Measurements from ENCODE around the gene MED15. TPM values are rescaled to one million over a fixed set of nuclear protein-coding genes. Genes with fewer than 3 reads are reported as not detected.

Gene MED15
- total RNA-seq, 1 donor from 2014 or later = 26.2 TPM

GRCh38 chr22:20580611-20581502 lies 73.4 kb downstream of the MED15 start:
- ATAC-seq (no peak), DNase-seq (ENCODE audit: low spot score) (no peak)

DNA sequence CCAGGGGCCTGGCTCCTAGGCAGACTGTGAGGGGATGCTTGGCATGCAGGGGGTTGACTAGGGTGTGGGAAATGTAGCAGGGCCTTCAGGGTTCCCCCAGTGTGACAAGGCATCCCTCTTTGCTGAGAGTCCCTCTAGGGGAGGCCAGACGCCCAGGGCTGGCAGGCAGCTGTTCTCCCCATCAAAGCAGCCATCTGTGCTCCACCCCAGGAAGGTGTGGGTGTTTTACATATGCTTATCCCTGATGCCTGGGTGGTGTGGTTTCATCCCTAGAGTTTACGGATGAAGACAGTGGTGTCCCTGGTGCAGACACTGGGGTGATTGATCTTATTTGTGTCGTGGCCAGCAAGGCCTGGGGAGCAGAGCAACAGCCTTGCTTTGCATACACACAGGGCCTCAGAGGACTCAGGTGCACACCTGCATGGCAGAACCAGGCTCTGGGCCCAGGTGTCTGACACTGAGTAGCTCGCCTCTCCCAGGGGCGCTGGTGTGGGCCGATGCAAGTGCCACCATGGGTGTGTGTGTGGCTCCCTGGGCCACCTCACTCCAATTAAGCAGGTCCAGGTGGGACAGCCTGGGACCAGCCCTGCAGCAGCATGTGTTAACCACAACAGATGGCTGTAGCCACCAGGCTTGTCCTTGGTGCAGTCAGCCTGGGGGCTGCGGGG lies 74.2 kb downstream of the MED15 start:
- ATAC-seq = no peak
- no peak for DNase-seq (ENCODE audit: low spot score)

- no peak for DNase-seq (ENCODE audit: low spot score)
- ATAC-seq = no peak
Measured at GRCh38 chr22:20582171-20582511, 74.7 kb downstream of the MED15 start.

DNA sequence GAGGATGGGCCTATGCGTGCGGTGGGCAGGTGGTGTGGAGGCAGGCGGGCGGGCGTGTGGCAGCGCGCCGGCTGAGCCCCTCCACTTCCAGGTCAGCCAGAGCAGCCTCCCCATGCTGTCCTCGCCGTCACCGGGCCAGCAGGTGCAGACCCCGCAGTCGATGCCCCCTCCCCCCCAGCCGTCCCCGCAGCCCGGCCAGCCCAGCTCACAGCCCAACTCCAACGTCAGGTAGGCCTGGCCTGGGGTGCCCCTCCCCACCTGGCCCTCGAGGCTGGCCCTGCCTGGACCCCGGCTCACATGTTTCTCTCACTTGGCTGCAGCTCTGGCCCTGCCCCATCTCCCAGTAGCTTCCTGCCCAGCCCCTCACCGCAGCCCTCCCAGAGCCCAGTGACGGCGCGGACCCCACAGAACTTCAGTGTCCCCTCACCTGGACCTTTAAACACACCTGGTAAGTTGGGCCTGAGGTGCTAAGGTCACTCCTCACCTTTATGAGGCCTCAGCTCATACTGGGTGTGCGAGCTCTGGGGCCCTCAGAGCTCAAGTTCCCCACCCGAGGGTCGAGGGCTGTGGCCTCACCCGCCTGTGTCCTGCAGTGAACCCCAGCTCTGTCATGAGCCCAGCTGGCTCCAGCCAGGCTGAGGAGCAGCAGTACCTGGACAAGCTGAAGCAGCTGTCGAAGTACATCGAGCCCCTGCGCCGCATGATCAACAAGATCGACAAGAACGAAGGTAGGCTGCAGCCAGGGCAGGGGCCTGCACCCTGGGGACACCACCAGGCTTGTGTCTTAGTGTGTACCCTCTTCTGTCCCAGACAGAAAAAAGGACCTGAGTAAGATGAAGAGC lies 75.3 kb downstream of the MED15 start:
- no peak for DNase-seq (ENCODE audit: low spot score)
- ATAC-seq = no peak

DNA sequence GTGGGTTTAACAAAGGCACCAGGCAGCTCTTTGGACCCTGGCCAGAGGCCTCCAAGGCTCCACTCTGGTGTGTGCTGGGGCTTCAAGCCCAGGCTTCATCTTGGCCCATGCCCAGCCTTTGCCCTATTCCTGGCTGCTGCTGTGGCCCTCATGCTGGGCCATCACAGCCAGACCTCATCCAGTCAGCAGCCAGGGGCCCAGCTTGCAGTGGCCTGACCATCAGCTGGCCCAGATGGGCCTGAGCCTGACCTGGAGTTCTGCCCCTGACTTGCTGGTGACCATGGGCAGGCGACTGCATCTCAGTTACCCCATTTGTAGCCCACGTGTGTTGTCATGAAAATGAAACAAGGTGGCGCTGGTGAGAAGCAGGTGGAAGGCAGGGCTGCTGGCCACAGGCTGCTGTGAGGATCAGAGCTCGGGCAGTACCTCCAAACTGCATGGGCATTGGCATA lies 76.1 kb downstream of the MED15 start:
- ATAC-seq (no peak), DNase-seq (ENCODE audit: low spot score) (no peak)

DNA sequence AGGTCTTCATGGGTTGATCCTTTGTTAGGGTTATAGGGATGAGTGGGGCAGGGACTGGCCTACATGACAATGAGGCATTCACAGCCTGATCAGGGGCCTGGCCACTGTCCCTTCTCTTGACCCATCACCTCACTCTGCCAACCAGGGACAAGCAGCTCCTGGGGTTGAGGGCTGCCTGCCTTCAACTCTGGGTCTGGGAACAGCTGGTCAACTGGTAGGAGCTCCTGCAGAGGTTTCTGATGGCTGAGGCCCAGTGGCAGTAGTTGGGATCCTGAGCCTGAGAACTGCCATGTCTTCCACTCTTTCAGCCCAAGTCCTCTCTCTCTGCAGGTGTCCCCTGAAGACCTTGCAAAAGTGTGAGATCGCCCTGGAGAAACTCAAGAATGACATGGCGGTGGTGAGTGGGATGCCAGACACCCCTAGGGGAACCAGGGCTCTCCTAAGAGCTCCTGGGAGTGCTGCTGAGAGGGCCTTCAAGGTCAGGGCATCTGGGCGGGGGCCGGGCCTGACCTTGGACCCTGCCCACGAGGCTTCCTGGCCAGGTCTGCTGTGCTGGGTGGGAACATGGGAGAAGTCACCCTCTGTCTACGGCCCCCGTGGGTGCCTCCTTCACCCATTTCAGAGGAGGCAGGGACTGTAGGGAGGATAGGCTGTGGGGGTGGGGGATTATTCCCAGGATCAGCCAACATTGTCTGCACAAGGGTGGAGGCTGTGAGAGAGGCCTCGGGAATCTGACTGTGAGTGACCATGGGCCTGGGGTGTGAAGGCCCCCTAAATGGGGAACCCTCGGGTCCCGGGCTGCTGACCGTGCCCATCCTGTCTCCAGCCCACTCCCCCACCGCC lies 76.8 kb downstream of the MED15 start:
- ATAC-seq = no peak
- DNase-seq (ENCODE audit: low spot score) = no peak

DNA sequence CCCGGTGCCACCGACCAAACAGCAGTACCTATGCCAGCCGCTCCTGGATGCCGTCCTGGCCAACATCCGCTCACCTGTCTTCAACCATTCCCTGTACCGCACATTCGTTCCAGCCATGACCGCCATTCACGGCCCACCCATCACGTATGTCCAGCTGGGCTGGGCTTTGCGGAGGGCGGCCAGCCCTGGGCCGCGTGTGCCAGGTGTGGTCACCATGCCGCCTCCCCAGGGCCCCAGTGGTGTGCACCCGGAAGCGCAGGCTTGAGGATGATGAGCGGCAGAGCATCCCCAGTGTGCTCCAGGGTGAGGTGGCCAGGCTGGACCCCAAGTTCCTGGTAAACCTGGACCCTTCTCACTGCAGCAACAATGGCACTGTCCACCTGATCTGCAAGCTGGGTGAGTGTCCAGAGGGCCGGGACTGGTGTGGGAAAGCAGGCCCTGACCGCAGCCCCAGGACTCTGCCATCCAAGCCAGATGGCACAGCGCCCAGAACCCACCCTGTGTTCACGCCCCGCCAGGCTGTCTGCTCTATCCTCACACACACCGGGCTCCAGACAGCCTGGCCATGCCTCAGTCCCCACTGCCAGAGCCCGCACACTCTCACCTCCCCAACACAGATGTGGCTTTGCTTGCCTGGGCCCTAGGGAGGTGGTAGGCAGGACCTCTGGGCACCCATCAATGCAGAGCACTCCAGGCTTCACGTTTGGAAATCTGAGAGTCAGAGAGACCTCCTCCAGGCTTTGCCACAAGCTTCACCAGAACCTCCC lies 77.6 kb downstream of the MED15 start:
- no peak for ATAC-seq

GRCh38 chr22:20585639-20586402 lies 78.4 kb downstream of the MED15 start:
- ATAC-seq = no peak
- DNase-seq (ENCODE audit: low spot score) = no peak

More for the DNA sequence above, 77.6 kb downstream of the MED15 start:
- peak; percentile 47 for DNase-seq (ENCODE audit: low spot score)

GRCh38 chr22:20586403-20586745 lies 79.0 kb downstream of the MED15 start:
- DNase-seq (ENCODE audit: low spot score) = peak; percentile 43
- ATAC-seq = no peak

- DNase-seq (ENCODE audit: low spot score) (peak; percentile 39), ATAC-seq (no peak)
Measured at GRCh38 chr22:20587206-20587958, 80.0 kb downstream of the MED15 start.

- ATAC-seq (no peak), DNase-seq (ENCODE audit: low spot score) (no peak)
Measured at GRCh38 chr22:20588092-20588842, 80.9 kb downstream of the MED15 start.

- DNase-seq (ENCODE audit: low spot score) = peak; percentile 39
- ATAC-seq = no peak
Measured at GRCh38 chr22:20588843-20589581, 81.6 kb downstream of the MED15 start.

DNA sequence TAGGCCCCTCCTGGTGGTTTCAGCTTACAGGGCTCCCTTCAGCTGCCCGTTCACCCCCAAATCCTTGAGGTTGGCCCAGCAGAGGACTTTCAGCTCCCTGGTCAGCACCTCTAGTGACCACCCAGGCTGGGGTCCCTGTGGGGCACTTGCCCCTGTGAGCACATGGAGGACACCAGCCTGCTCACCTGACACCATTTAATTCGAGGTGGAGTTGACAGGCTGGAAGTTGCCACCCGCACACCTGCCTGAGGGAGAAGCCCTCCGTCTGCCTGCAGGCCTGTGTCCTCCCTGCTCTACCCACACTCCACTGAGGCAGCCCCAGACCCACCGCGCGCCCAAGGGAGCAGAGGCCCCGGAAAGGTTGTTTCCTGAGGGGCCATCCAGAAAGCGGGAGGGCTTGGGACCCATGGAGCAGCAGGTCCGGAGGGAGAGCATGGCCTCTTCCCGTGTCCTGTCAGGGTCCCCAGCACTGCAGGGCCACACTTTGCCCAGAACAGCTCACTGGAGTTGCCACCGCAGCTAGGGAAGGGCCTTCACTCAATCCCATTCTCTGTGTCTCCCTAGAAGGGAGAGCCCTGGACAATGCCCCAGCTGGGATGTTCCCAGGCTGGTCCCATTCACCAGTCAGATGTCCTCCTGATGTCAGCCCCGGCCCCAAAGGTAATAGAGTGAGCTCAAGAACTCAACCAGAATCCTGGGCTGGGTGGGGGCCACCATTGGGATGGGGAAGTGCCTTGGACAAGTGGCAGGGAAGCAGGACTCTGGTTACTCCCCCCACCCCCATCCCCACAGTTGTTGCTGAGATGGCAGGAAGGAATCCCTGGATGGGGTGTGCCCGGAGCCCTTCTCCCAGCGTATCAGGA lies 82.4 kb downstream of the MED15 start:
- ATAC-seq (no peak), DNase-seq (ENCODE audit: low spot score) (peak; percentile 42)

DNA sequence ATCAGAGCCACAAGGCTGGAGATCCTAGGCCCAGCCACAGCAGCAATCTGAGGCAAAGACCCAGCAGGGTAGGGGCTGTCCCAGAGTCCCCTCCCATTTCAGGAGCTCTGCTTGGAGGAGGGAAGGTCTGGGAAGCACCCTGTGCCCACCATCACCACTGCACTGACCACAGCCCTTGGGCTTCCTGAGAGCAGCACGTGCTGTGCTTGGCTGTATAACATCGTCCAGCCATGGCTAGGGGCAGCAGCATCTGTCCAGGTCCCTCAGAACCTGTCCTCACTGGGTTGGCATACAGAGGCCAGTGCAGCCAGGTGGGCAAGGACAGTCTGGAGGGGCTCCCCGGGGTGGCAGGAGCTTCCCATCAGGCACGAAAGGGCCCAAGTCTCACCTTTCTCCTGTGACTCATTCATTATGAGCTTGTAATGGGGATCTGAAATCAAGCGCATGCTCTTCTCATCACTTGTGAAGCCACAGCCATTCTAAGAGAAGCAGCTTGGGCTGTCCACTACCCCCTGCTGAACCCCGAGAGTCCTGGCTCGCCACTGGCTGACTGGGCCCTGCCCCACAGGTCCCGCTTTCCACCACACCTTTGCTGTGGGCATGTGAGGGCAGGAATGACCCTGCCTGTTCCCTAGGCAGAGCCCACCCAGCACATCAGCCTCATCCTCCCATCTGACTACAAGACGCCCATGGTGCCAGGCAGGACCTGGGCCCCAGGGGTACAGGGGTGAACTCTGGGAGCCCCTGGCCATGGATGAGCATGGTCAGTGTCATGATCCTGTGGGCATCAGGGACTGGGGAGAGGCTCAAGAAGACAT lies 83.3 kb downstream of the MED15 start:
- ATAC-seq (no peak), DNase-seq (ENCODE audit: low spot score) (peak; percentile 40)

DNA sequence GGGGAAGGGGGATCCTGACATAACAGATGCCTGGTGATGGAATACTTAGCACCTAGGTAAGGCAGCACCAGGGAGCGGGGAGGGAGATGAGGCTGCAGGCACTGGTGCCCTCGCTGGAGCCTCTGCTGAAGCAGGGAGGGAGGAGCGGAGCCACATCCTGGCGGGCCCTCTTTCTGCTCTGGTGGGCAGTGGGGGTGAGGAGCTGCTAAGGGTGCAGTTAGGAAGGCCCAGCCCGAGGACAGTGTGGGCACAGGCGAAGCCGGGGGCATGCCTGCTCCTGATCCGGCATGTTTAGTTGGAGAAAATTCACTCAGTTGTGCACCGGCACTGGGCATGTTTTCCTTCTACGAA lies 83.9 kb downstream of the MED15 start:
- peak; percentile 40 for DNase-seq (ENCODE audit: low spot score)
- no peak for ATAC-seq
